Activated B cell treated with CpG ODN at 0.5 μM for 24 hours (primary cell): ENCODE results near the gene CFAP73. TPM values are rescaled to one million over a fixed set of nuclear protein-coding genes. Genes with fewer than 3 reads are reported as not detected.

Experiments used
- ATAC-seq: fragments of 200-7000 bp; cut with Tn5 transposase; one replicate; pipeline ENCODE4 v1.10.0; 2021; ENCODE audit warnings: low read depth, mild to moderate bottlenecking, moderate library complexity
- CTCF ChIA-PET: fragments of 350-600 bp; sonication (Branson Sonifier 250); formaldehyde crosslinking; loops from one replicate; lab custom pipeline; 2021; ENCODE audit warnings: antibody characterized with exemption; lab: Charles Lee
- POLR2A ChIA-PET: fragments of 350-600 bp; sonication (Branson Sonifier 250); formaldehyde crosslinking; loops from one replicate; lab custom pipeline; 2021; ENCODE audit warnings: antibody characterized with exemption; lab: Charles Lee
- DNase-seq: peaks from one replicate; pipeline ENCODE4 v3.0.0; 2022
- H3K27ac Mint-ChIP-seq: one replicate; pipeline ENCODE4 v1.8.0; 2020; ENCODE audit warnings: mixed read lengths
- H3K27me3 Mint-ChIP-seq: one replicate; pipeline ENCODE4 v1.8.0; 2021; ENCODE audit warnings: mixed read lengths
- H3K36me3 Mint-ChIP-seq: one replicate; pipeline ENCODE4 v1.8.0; 2021; ENCODE audit warnings: low read depth, mixed read lengths
- H3K4me1 Mint-ChIP-seq: one replicate; pipeline ENCODE4 v1.8.0; 2021; ENCODE audit warnings: mixed read lengths
- H3K4me3 Mint-ChIP-seq: one replicate; pipeline ENCODE4 v1.8.0; 2020; ENCODE audit warnings: mild to moderate bottlenecking, mixed read lengths
- H3K9me3 Mint-ChIP-seq: one replicate; pipeline ENCODE4 v1.8.0; 2020; ENCODE audit warnings: mixed read lengths
- CTCF ChIP-seq: fragments of 200-600 bp; IDR thresholded peaks from one replicate; pipeline ENCODE4 v1.8.0; 2022; ENCODE audit warnings: antibody characterized with exemption, mild to moderate bottlenecking
- intact Hi-C: fragments of 100-400 bp; cut with micrococcal nuclease; formaldehyde crosslinking; loops from one replicate; pipeline ENCODE4 v1.15.1; 2024
- total RNA-seq: library from RNA; stranded (reverse); gene quantifications from 2 replicates; pipeline ENCODE4 v1.2.3, GENCODE V29; 2022

CFAP73 gene
- total RNA-seq, 1 donor from 2014 or later, result 1.1 TPM

- peaks cover 16% of the 10 kb centered on the region for H3K4me1 Mint-ChIP-seq
- H3K4me3 Mint-ChIP-seq, result peak overlapping the region; percentile 28
- CTCF ChIA-PET, result interaction anchor here (0.6 to 3.8 kb wide), 10 partner anchors 8 to 265 kb away, joined by 3 to 44 read pairs (median 4); a partner anchor contains a TSS
- H3K9me3 Mint-ChIP-seq, result no peaks in the 10 kb centered on the region
- H3K36me3 Mint-ChIP-seq, result peaks cover 12% of the 10 kb centered on the region
- intact Hi-C loops, result loop anchor here (1.0 to 2.0 kb wide), 7 partner anchors 11 to 715 kb away; partner anchors contain the start of gene SLC8B1
- DNase-seq (peak; percentile 33), ATAC-seq (peak; percentile 99)
- H3K27me3 Mint-ChIP-seq, result no peaks in the 10 kb centered on the region
- H3K27ac Mint-ChIP-seq, result peak overlapping the region; percentile 61
- no peak for TF ChIP-seq CTCF
- POLR2A ChIA-PET, result interaction anchor here (0.6 to 5.3 kb wide), 15 partner anchors 8 to 909 kb away, joined by 3 to 43 read pairs (median 7); partner anchors contain the start of genes DDX54, RITA1 and TPCN1
Observed at GRCh38 chr12:113196990-113197389, 47.5 kb downstream of the CFAP73 start.

- ATAC-seq (no peak), DNase-seq (no peak)
- Mint-ChIP-seq H3K36me3 (peaks cover 6% of the 10 kb centered on the region), H3K9me3 (no peaks in the 10 kb centered on the region), H3K4me3 (peak overlapping the region; percentile 28), H3K27ac (peak overlapping the region; percentile 61), H3K27me3 (no peaks in the 10 kb centered on the region), H3K4me1 (peaks cover 22% of the 10 kb centered on the region)
- TF ChIP-seq CTCF, result no peak
- CTCF ChIA-PET, result interaction anchor here (0.6 to 3.8 kb wide), 9 partner anchors 7 to 265 kb away, joined by 3 to 44 read pairs (median 5); a partner anchor contains a TSS
- POLR2A ChIA-PET, result interaction anchor here (0.6 to 5.3 kb wide), 14 partner anchors 11 to 909 kb away, joined by 3 to 43 read pairs (median 7); partner anchors contain the start of genes DDX54, RITA1 and TPCN1
- intact Hi-C loops, result loop anchor here (1.0 to 2.0 kb wide), 7 partner anchors 11 to 715 kb away; partner anchors contain the start of gene SLC8B1
Observed at GRCh38 chr12:113197518-113198077, 48.1 kb downstream of the CFAP73 start.

- ATAC-seq (no peak), DNase-seq (no peak)
- ChIA-PET POLR2A (interaction anchor here (1.7 to 5.3 kb wide), 6 partner anchors 10 to 37 kb away, joined by 7 to 43 read pairs (median 32); partner anchors contain the start of genes DDX54, RITA1 and TPCN1), CTCF (interaction anchor here (1.5 to 3.8 kb wide), 4 partner anchors 10 to 35 kb away, joined by 5 to 44 read pairs (median 12); a partner anchor contains a TSS)
- H3K9me3 Mint-ChIP-seq, result no peaks in the 10 kb centered on the region
- peaks cover 27% of the 10 kb centered on the region for H3K4me1 Mint-ChIP-seq
- TF ChIP-seq CTCF, result no peak
- peaks cover 3% of the 10 kb centered on the region for H3K36me3 Mint-ChIP-seq
- intact Hi-C loops, result no loop called here
- peak overlapping the region; percentile 1 for H3K27ac Mint-ChIP-seq
- H3K27me3 Mint-ChIP-seq, result no peaks in the 10 kb centered on the region
- no peak overlapping the region for H3K4me3 Mint-ChIP-seq
Observed at GRCh38 chr12:113198296-113198695, 48.8 kb downstream of the CFAP73 start.

DNA sequence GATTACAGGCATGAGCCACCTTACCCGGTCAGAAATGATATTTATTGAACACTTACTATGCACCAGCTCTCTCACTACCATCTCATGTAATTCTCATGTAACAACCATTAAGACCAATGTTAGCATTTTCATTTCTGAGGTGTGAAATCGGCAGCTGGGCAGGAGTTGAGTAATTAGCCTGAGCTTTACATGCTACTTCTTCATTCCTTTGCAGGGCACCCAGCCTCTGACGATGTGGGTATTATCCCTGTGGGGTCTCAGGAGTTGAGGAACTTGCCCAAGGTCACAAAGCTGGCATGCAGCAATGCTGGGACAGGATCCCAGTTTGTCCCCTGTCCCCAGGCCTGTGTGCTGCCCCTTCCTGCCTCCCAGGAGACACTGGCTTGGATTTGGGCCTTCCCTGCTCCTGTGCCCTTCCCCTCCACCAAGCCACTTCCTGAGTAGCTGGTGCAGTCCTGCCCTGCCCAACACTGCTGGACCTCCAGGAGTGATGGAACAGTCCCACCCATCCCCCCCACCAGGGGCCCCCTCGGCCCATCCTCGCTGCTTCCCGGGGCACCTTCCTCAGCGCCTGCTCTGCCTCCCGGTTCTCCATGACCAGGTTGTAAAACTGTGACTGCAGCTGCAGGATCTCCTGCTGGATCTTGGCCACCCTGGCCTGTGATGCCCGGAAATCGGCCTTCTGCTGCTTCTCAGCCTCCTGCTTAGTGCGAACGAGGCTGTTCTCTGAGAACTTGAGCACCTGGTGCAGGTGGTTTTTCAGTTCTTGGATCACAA, 50.7 kb downstream of the CFAP73 start:
- H3K4me3 Mint-ChIP-seq, result no peak overlapping the region
- no peaks in the 10 kb centered on the region for H3K27me3 Mint-ChIP-seq
- CTCF ChIA-PET, result interaction anchor here (1.4 to 2.0 kb wide), 3 partner anchors 8 to 33 kb away, joined by 4 to 6 read pairs (median 6); no protein-coding TSS in a partner anchor
- DNase-seq (no peak), ATAC-seq (no peak)
- POLR2A ChIA-PET, result interaction anchor here (0.6 to 8.0 kb wide), 7 partner anchors 8 to 574 kb away, joined by 3 to 90 read pairs (median 6); partner anchors contain the start of gene TPCN1
- peaks cover 37% of the 10 kb centered on the region for H3K4me1 Mint-ChIP-seq
- no peak for TF ChIP-seq CTCF
- H3K36me3 Mint-ChIP-seq, result no peaks in the 10 kb centered on the region
- H3K9me3 Mint-ChIP-seq, result no peaks in the 10 kb centered on the region
- H3K27ac Mint-ChIP-seq, result no peak overlapping the region
- intact Hi-C loops, result no loop called here
